HCT116 (cell line): ENCODE results near the gene MRRF. TPM values are rescaled to one million over a fixed set of nuclear protein-coding genes. Genes with fewer than 3 reads are reported as not detected.

ENCODE experiments used
- ATAC-seq: fragments of 200-7000 bp; cut with Tn5 transposase; 2 replicates; pipeline ENCODE4 v1.9.1; 2020; ENCODE audit warnings: mild to moderate bottlenecking, moderate library complexity
- BruUV-seq: library from RNA; stranded (reverse); fragments of 400-500 nt; replicated peaks from 2 replicates; lab custom pipeline; 2021; lab: Mats Ljungman, UMichigan
- CTCF ChIA-PET: fragments of 300-600 bp; sonication (Branson Sonifier 250); formaldehyde crosslinking; loops from one replicate; lab custom pipeline; 2021; ENCODE audit warnings: antibody characterized with exemption; lab: Charles Lee
- POLR2A ChIA-PET: fragments of 300-600, 350-600 bp; sonication (Branson Sonifier 250); formaldehyde crosslinking; loops from one replicate; lab custom pipeline; 2021; ENCODE audit warnings: antibody characterized with exemption; lab: Charles Lee
- RAD21 ChIA-PET, 2 experiments: fragments of 300-600 bp; sonication (Branson Sonifier 250); formaldehyde crosslinking; loops; one replicate each; lab custom pipeline; 2023; ENCODE audit warnings: low total read pairs in 2 of 2; ENCODE audit not compliant: uncharacterized antibody in 2 of 2, unreplicated experiment in 2 of 2, low non-redundant PET in 1 of 2; lab: Charles Lee
- DNase-seq: peaks from one replicate; pipeline ENCODE4 v3.0.0-alpha.2; 2010; ENCODE audit warnings: low read depth, low spot score
- H2AFZ ChIP-seq: fragments of 200-600 bp; shearing (Covaris generic), sonication (generic); 2 replicates; pipeline ENCODE4 v1.6.1; 2017; ENCODE audit warnings: low read depth, mixed run types, mixed read lengths, antibody characterized with exemption, low read length; ENCODE audit not compliant: poor library complexity, severe bottlenecking
- H3K27ac ChIP-seq: 2 replicates; pipeline ENCODE4 v1.5.1; 2012; ENCODE audit warnings: low read depth, low read length
- H3K27me3 ChIP-seq: fragments of 200-600 bp; sonication (generic); 2 replicates; pipeline ENCODE4 v1.6.1; 2016; ENCODE audit warnings: mixed run types, low read length, mixed read lengths; ENCODE audit not compliant: insufficient read depth
- H3K36me3 ChIP-seq, 2 experiments: fragments of 200-500 bp in 1 of 2; fragments of 200-600 bp in 1 of 2; sonication (Bioruptor generic) in 1 of 2; sonication (generic) in 1 of 2; 2 replicates each; pipeline versions ENCODE4 v1.5.1 to v1.6.1; 2014 to 2016; ENCODE audit warnings: low read length in 2 of 2, inconsistent platforms in 1 of 2, mixed read lengths in 1 of 2, mixed run types in 1 of 2; ENCODE audit not compliant: insufficient read depth in 2 of 2, control insufficient read depth in 1 of 2
- H3K4me1 ChIP-seq, 2 experiments: fragments of 200-600 bp in 1 of 2; sonication (generic) in 1 of 2; 2 replicates each; pipeline versions ENCODE4 v1.5.1 to v1.6.1; 2012 to 2017; ENCODE audit warnings: low read length in 2 of 2, inconsistent platforms in 1 of 2, mild to moderate bottlenecking in 1 of 2, mixed read lengths in 1 of 2, mixed run types in 1 of 2, moderate library complexity in 1 of 2; ENCODE audit not compliant: insufficient read depth in 2 of 2, control insufficient read depth in 1 of 2
- H3K4me2 ChIP-seq: fragments of 200-600 bp; sonication (generic); 2 replicates; pipeline ENCODE4 v1.6.1; 2017; ENCODE audit warnings: mixed run types, low read length, mixed read lengths
- H3K4me3 ChIP-seq, 2 experiments: fragments of 200-600 bp in 1 of 2; sonication (generic) in 1 of 2; replicated peaks in 1 of 2; 2 replicates each; pipeline ENCODE4 v1.5.1; 2011 to 2016; ENCODE audit warnings: low read length in 2 of 2, control low read depth in 1 of 2, low read depth in 1 of 2, mild to moderate bottlenecking in 1 of 2, mixed read lengths in 1 of 2, mixed run types in 1 of 2
- H3K79me2 ChIP-seq: fragments of 200-600 bp; sonication (generic); 2 replicates; pipeline ENCODE4 v1.6.1; 2017; ENCODE audit warnings: mild to moderate bottlenecking, mixed run types, low read length, moderate library complexity, mixed read lengths; ENCODE audit not compliant: insufficient read depth
- H3K9ac ChIP-seq: fragments of 200-600 bp; sonication (generic); 2 replicates; pipeline ENCODE4 v1.6.1; 2016; ENCODE audit warnings: low read length, mixed read lengths
- H3K9me2 ChIP-seq: fragments of 200-600 bp; sonication (generic), shearing (Covaris generic); 2 replicates; pipeline ENCODE4 v1.6.1; 2017; ENCODE audit warnings: mixed run types, mild to moderate bottlenecking, moderate library complexity; ENCODE audit not compliant: insufficient read depth
- H3K9me3 ChIP-seq, 2 experiments: fragments of 200-500 bp in 1 of 2; fragments of 200-600 bp in 1 of 2; sonication (Bioruptor generic) in 1 of 2; sonication (generic) in 1 of 2; 2 replicates each; pipeline ENCODE4 v1.6.1; 2014 to 2017; ENCODE audit warnings: low read length in 2 of 2, mixed read lengths in 2 of 2, inconsistent platforms in 1 of 2, low read depth in 1 of 2, mild to moderate bottlenecking in 1 of 2, mixed run types in 1 of 2, moderate library complexity in 1 of 2; ENCODE audit not compliant: control insufficient read depth in 1 of 2, insufficient read depth in 1 of 2
- H4K20me1 ChIP-seq: fragments of 200-600 bp; sonication (generic), shearing (Covaris generic); 2 replicates; pipeline ENCODE4 v1.6.1; 2017; ENCODE audit warnings: mixed run types, mild to moderate bottlenecking, moderate library complexity; ENCODE audit not compliant: insufficient read depth
- CBX3 ChIP-seq: IDR thresholded peaks from 2 replicates; pipeline ENCODE4 v1.6.1; 2012; ENCODE audit warnings: low read depth
- CEBPB ChIP-seq: IDR thresholded peaks from 2 replicates; pipeline ENCODE4 v1.6.1; 2012; ENCODE audit warnings: low read depth
- CTCF ChIP-seq, 3 experiments: fragments of 200-600 bp in 1 of 3; sonication (generic) in 1 of 3; IDR thresholded peaks in 2 of 3; conservative IDR thresholded peaks in 1 of 3; 2 replicates each; pipeline ENCODE4 v1.5.1; 2012 to 2017; ENCODE audit warnings: low read depth in 2 of 3, low read length in 2 of 3, antibody characterized with exemption in 1 of 3, borderline replicate concordance in 1 of 3, control low read depth in 1 of 3, mild to moderate bottlenecking in 1 of 3, mixed read lengths in 1 of 3, mixed run types in 1 of 3, moderate library complexity in 1 of 3; ENCODE audit not compliant: insufficient read depth in 1 of 3
- EGR1 ChIP-seq: IDR thresholded peaks from 2 replicates; pipeline ENCODE4 v1.6.1; 2012; ENCODE audit warnings: low read depth
- ELF1 ChIP-seq: IDR thresholded peaks from 2 replicates; pipeline ENCODE4 v1.6.1; 2012; ENCODE audit warnings: low read depth, borderline replicate concordance
- EZH2 ChIP-seq: fragments of 200-600 bp; sonication (generic); IDR thresholded peaks from 2 replicates; pipeline ENCODE4 v1.6.1; 2017; ENCODE audit warnings: antibody characterized with exemption, mixed run types
- EZH2phosphoT487 ChIP-seq: fragments of 200-600 bp; IDR thresholded peaks from 2 replicates; pipeline ENCODE4 v1.6.1; 2018; ENCODE audit warnings: antibody characterized with exemption, borderline replicate concordance
- JUND ChIP-seq: IDR thresholded peaks from 2 replicates; pipeline ENCODE4 v1.6.1; 2012
- POLR2A ChIP-seq: IDR thresholded peaks from 2 replicates; pipeline ENCODE4 v1.7.0; 2011; ENCODE audit warnings: borderline replicate concordance; ENCODE audit not compliant: insufficient read depth, insufficient read length; ENCODE audit errors: extremely low read depth
- RAD21 ChIP-seq: IDR thresholded peaks from 2 replicates; pipeline ENCODE4 v1.6.1; 2012; ENCODE audit warnings: low read depth, mild to moderate bottlenecking
- REST ChIP-seq: IDR thresholded peaks from 2 replicates; pipeline ENCODE4 v1.6.1; 2012; ENCODE audit warnings: low read depth
- SP1 ChIP-seq: IDR thresholded peaks from 2 replicates; pipeline ENCODE4 v1.6.1; 2012; ENCODE audit warnings: low read depth
- YY1 ChIP-seq: IDR thresholded peaks from 2 replicates; pipeline ENCODE4 v1.6.1; 2011; ENCODE audit warnings: low read length, low read depth, moderate library complexity, mild to moderate bottlenecking; ENCODE audit not compliant: insufficient replicate concordance; ENCODE audit errors: extremely low read depth
- ZFX ChIP-seq: fragments of 450-650 bp; IDR thresholded peaks from 2 replicates; pipeline ENCODE4 v1.6.1; 2017
- ZNF274 ChIP-seq: fragments of 200-500 bp; sonication (Bioruptor generic); IDR thresholded peaks from 2 replicates; pipeline ENCODE4 v1.6.1; 2014; ENCODE audit warnings: mild to moderate bottlenecking, low read depth, low read length, inconsistent platforms
- intact Hi-C: fragments of 100-400 bp; cut with micrococcal nuclease; formaldehyde crosslinking; loops from 2 replicates; pipeline ENCODE4 v1.10.0; 2022
- total RNA-seq: library from RNA; stranded (reverse); gene quantifications from one replicate; pipeline ENCODE4 v1.2.1, GENCODE V29; 2021; ENCODE audit not compliant: unreplicated experiment
- TF ChIP-seq, protein P1 (sequence below): IDR thresholded peaks from 2 replicates; pipeline ENCODE4 v1.6.1; 2011; ENCODE audit warnings: mild to moderate bottlenecking, low read length, moderate library complexity; ENCODE audit not compliant: insufficient replicate concordance; ENCODE audit errors: extremely low read depth
- TF ChIP-seq, protein P2 (sequence below): IDR thresholded peaks from 2 replicates; pipeline ENCODE4 v1.6.1; 2012

The MRRF gene
- total RNA-seq, 1 experiment from 2014 or later = 88.6 TPM

DNA sequence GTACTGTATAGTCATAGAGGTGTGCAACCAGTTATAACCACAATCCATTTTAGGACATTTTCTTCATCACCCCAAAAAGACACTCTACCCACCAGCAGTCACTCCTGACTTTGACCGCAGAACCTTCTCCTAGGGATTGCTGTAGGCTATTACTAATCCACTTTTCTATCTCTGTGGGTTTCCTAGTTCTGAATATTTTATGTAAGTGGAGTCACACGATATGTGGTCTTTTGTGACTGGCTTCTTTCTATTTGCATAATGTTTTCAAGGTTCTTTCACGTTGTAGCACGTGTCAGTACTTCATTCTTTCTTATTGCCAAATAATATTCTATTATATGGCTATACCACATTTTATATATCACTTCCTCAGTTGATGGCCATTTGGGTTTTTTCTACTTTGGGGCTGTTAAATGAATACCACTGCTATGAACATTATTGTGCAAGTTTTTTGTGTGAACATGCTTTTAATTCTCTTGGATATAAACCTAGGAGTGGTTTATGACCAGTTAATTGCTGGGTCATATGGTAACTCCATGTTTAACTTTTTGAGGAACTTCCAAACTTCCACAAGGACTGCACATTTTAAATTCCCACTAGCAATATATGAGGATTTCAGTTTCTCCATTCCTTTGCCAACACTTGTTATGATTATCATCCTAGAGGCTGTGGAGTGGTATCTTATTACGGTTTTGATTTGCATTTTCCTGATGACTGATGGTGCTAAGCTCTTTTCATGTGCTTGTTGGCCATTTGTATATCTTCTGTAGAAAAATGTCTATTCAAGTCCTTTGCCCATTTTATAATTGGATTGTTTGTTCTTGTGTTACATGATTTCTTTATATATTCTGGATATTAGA, 37.8 kb downstream of the MRRF start:
- H3K4me1 ChIP-seq = no peaks in the 10 kb centered on the region
- ChIA-PET CTCF (no interaction called here), POLR2A (no interaction called here), RAD21 (no interaction called here)
- H2AFZ ChIP-seq = no peak overlapping the region
- no peaks in the 10 kb centered on the region for H4K20me1 ChIP-seq
- no peaks in the 10 kb centered on the region for H3K9me3 ChIP-seq
- no peak overlapping the region for H3K27ac ChIP-seq
- no peak for DNase-seq
- intact Hi-C loops = no loop called here
- no peak for TF ChIP-seq RAD21
- no peak for TF ChIP-seq ZFX
- no peak for TF ChIP-seq YY1
- TF ChIP-seq POLR2A = no peak
- no peak for TF ChIP-seq ELF1
- TF ChIP-seq CEBPB = no peak
- no peak for TF ChIP-seq EZH2
- TF ChIP-seq CTCF (IDR thresholded peaks at IDR 0.05 in 2 of 3, conservative IDR thresholded peaks at IDR 0.05 in 1 of 3; ENCODE audit: borderline replicate concordance in 1 of 3, insufficient read depth in 1 of 3, low read depth in 2 of 3, low read length in 2 of 3) = no peak
- no peak for TF ChIP-seq JUND
- TF ChIP-seq, protein P1, sequence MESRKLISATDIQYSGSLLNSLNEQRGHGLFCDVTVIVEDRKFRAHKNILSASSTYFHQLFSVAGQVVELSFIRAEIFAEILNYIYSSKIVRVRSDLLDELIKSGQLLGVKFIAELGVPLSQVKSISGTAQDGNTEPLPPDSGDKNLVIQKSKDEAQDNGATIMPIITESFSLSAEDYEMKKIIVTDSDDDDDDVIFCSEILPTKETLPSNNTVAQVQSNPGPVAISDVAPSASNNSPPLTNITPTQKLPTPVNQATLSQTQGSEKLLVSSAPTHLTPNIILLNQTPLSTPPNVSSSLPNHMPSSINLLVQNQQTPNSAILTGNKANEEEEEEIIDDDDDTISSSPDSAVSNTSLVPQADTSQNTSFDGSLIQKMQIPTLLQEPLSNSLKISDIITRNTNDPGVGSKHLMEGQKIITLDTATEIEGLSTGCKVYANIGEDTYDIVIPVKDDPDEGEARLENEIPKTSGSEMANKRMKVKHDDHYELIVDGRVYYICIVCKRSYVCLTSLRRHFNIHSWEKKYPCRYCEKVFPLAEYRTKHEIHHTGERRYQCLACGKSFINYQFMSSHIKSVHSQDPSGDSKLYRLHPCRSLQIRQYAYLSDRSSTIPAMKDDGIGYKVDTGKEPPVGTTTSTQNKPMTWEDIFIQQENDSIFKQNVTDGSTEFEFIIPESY = no peak
- TF ChIP-seq SP1 = no peak
- TF ChIP-seq EGR1 = no peak
- no peak for TF ChIP-seq REST
- no peak for TF ChIP-seq CBX3
- no peak for TF ChIP-seq EZH2phosphoT487
- no peak for TF ChIP-seq ZNF274
- TF ChIP-seq, protein P2, sequence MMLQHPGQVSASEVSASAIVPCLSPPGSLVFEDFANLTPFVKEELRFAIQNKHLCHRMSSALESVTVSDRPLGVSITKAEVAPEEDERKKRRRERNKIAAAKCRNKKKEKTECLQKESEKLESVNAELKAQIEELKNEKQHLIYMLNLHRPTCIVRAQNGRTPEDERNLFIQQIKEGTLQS = no peak
- peaks cover 66% of the 10 kb centered on the region for H3K79me2 ChIP-seq
- H3K9me2 ChIP-seq = no peaks in the 10 kb centered on the region
- H3K4me3 ChIP-seq = no peak overlapping the region
- BruUV-seq = no TSS peak
- no peaks in the 10 kb centered on the region for H3K27me3 ChIP-seq
- peaks cover 2 to 8% of the 10 kb centered on the region in 2 experiments for H3K36me3 ChIP-seq
- ATAC-seq = no peak
- H3K9ac ChIP-seq = no peak overlapping the region
- H3K4me2 ChIP-seq = no peak overlapping the region
